ENCODE data around the gene RAC2.

GRCh38 chr22:37197451-37198257 is 46.4 kb downstream of the RAC2 start:
- TF ChIP-seq, protein P1, sequence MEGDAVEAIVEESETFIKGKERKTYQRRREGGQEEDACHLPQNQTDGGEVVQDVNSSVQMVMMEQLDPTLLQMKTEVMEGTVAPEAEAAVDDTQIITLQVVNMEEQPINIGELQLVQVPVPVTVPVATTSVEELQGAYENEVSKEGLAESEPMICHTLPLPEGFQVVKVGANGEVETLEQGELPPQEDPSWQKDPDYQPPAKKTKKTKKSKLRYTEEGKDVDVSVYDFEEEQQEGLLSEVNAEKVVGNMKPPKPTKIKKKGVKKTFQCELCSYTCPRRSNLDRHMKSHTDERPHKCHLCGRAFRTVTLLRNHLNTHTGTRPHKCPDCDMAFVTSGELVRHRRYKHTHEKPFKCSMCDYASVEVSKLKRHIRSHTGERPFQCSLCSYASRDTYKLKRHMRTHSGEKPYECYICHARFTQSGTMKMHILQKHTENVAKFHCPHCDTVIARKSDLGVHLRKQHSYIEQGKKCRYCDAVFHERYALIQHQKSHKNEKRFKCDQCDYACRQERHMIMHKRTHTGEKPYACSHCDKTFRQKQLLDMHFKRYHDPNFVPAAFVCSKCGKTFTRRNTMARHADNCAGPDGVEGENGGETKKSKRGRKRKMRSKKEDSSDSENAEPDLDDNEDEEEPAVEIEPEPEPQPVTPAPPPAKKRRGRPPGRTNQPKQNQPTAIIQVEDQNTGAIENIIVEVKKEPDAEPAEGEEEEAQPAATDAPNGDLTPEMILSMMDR (conservative IDR thresholded peaks at IDR 0.05), result no peak; the same call in 1 of the 2 replicates
- TF ChIP-seq EZH2 (IDR thresholded peaks at IDR 0.05; ENCODE audit: low read depth), result no peak
